ENCODE data around the gene GABPB2. TPM values are rescaled to one million over a fixed set of nuclear protein-coding genes. Genes with fewer than 3 reads are reported as not detected.

Gene GABPB2
- total and polyA plus RNA-seq, 2 donors (not counting 1 experiment from before 2014, with no cell fraction given): 13.9 to 14.9 TPM

- Histone ChIP-seq H3K36me3 (ENCODE audit: control insufficient read depth, insufficient read depth, low read length) (no peaks in the 10 kb centered on the region), H3K4me2 (ENCODE audit: extremely low read depth, insufficient read depth, low read length) (no peak overlapping the region), H3K27me3 (ENCODE audit: control insufficient read depth, insufficient read depth, low read length) (no peaks in the 10 kb centered on the region), H4K20me1 (ENCODE audit: control insufficient read depth, extremely low read depth, insufficient read depth, low read length) (no peaks in the 10 kb centered on the region), H3K9ac (ENCODE audit: insufficient read depth, low read length) (no peak overlapping the region), H2AFZ (ENCODE audit: low read length) (no peak overlapping the region), H3K79me2 (ENCODE audit: control insufficient read depth, insufficient read depth, low read length) (no peaks in the 10 kb centered on the region), H3K4me3 (replicated peaks in 1 of 4; ENCODE audit: control extremely low read depth in 1 of 4, insufficient read depth in 1 of 4, low read depth in 3 of 4, low read length in 4 of 4) (no peak overlapping the region), H3K27ac (ENCODE audit: insufficient read depth, low read length) (no peak overlapping the region), H3K4me1 (ENCODE audit: control insufficient read depth, extremely low read depth, insufficient read depth, low read length) (peaks cover 6% of the 10 kb centered on the region), H3K9me3 (ENCODE audit: control insufficient read depth, insufficient read depth, low read depth, low read length) (no peaks in the 10 kb centered on the region)
- DNase-seq (ENCODE audit: low read depth in 2 of 2): no peak
- TF ChIP-seq EZH2 (IDR thresholded peaks at IDR 0.05; ENCODE audit: low read length, missing control alignments) (no peak), CTCF (conservative IDR thresholded peaks at IDR 0.05 in 1 of 2, IDR thresholded peaks at IDR 0.05 in 1 of 2; ENCODE audit: low read depth in 1 of 2, low read length in 2 of 2) (no peak)
Observed at GRCh38 chr1:151132335-151133017, 61.9 kb downstream of the GABPB2 start.

DNA sequence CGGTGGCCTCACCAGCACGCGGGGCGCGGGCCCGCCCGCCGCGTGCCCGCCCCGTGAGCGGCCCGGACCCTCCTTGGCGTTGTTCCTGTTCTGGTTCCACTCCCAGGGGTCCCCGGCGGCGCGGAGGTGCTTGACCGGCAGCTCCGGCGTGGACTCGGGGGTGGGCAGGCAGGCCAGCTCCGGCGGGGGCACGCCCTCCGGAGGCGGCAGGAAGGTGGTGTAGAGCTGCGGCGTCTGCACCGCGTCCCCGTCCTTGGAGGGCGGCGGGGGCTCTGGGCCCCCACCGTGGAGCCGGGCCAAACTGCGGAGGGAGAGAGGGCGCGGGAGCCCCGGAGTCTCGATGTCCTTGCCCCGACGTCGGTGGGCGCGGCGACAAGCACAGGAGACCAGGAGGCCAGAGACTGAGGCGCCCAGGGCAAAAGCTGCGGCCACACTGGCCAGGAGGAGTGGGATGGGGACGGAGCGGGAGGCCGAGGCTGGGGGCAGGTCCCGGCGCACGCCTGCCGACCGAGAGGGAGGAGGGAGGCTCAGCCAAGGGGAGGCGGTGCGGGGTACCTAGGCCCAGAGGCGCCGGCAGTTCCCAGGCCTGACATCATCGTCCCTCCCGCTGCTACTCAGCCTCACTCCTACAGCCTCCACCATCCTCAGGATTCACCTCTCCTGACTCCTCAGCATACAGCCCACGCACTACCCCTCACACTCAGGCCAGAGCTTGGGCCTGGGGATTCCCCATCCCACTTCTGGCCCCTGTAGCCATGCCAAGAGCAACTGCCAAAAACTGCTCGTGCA is 62.7 kb downstream of the GABPB2 start:
- Histone ChIP-seq H3K9me3 (ENCODE audit: control insufficient read depth, insufficient read depth, low read depth, low read length) (no peaks in the 10 kb centered on the region), H3K9ac (ENCODE audit: insufficient read depth, low read length) (no peak overlapping the region), H3K27me3 (ENCODE audit: control insufficient read depth, insufficient read depth, low read length) (no peaks in the 10 kb centered on the region), H3K4me1 (ENCODE audit: control insufficient read depth, extremely low read depth, insufficient read depth, low read length) (peaks cover 6% of the 10 kb centered on the region), H4K20me1 (ENCODE audit: control insufficient read depth, extremely low read depth, insufficient read depth, low read length) (no peaks in the 10 kb centered on the region), H3K4me2 (ENCODE audit: extremely low read depth, insufficient read depth, low read length) (no peak overlapping the region), H3K79me2 (ENCODE audit: control insufficient read depth, insufficient read depth, low read length) (no peaks in the 10 kb centered on the region), H3K27ac (ENCODE audit: insufficient read depth, low read length) (no peak overlapping the region), H2AFZ (ENCODE audit: low read length) (no peak overlapping the region), H3K4me3 (replicated peaks in 1 of 4; ENCODE audit: control extremely low read depth in 1 of 4, insufficient read depth in 1 of 4, low read depth in 3 of 4, low read length in 4 of 4) (no peak overlapping the region), H3K36me3 (ENCODE audit: control insufficient read depth, insufficient read depth, low read length) (no peaks in the 10 kb centered on the region)
- no peak for DNase-seq (ENCODE audit: low read depth in 2 of 2)
- no peak for TF ChIP-seq CTCF (conservative IDR thresholded peaks at IDR 0.05 in 1 of 2, IDR thresholded peaks at IDR 0.05 in 1 of 2; ENCODE audit: low read depth in 1 of 2, low read length in 2 of 2)
- TF ChIP-seq EZH2 (IDR thresholded peaks at IDR 0.05; ENCODE audit: low read length, missing control alignments): no peak

GRCh38 chr1:151134396-151134795 is 63.8 kb downstream of the GABPB2 start:
- H3K4me2 ChIP-seq (ENCODE audit: extremely low read depth, insufficient read depth, low read length): no peak overlapping the region
- H2AFZ ChIP-seq (ENCODE audit: low read length): no peak overlapping the region
- no peaks in the 10 kb centered on the region for H3K79me2 ChIP-seq (ENCODE audit: control insufficient read depth, insufficient read depth, low read length)
- no peaks in the 10 kb centered on the region for H3K9me3 ChIP-seq (ENCODE audit: control insufficient read depth, insufficient read depth, low read depth, low read length)
- no peak overlapping the region for H3K9ac ChIP-seq (ENCODE audit: insufficient read depth, low read length)
- H3K4me1 ChIP-seq (ENCODE audit: control insufficient read depth, extremely low read depth, insufficient read depth, low read length): peaks cover 6% of the 10 kb centered on the region
- no peak overlapping the region for H3K27ac ChIP-seq (ENCODE audit: insufficient read depth, low read length)
- TF ChIP-seq CTCF (conservative IDR thresholded peaks at IDR 0.05 in 1 of 2, IDR thresholded peaks at IDR 0.05 in 1 of 2; ENCODE audit: low read depth in 1 of 2, low read length in 2 of 2): no peak
- TF ChIP-seq EZH2 (IDR thresholded peaks at IDR 0.05; ENCODE audit: low read length, missing control alignments): no peak
- no peak overlapping the region for H3K4me3 ChIP-seq (replicated peaks in 1 of 4; ENCODE audit: control extremely low read depth in 1 of 4, insufficient read depth in 1 of 4, low read depth in 3 of 4, low read length in 4 of 4)
- no peaks in the 10 kb centered on the region for H4K20me1 ChIP-seq (ENCODE audit: control insufficient read depth, extremely low read depth, insufficient read depth, low read length)
- no peak for DNase-seq (ENCODE audit: low read depth in 2 of 2)
- no peaks in the 10 kb centered on the region for H3K27me3 ChIP-seq (ENCODE audit: control insufficient read depth, insufficient read depth, low read length)
- H3K36me3 ChIP-seq (ENCODE audit: control insufficient read depth, insufficient read depth, low read length): no peaks in the 10 kb centered on the region

All from fibroblast of lung (primary cell).